HG03575 (cell line): ENCODE data around the gene ABCA1.
"Not testable (repeated sequence)": the region's sequence is repeated elsewhere in the genome, so short reads cannot be mapped to it uniquely, and the experiment has no call there.

Source experiments
- ATAC-seq: cut with Tn5 transposase; IDR thresholded peaks from one replicate; pipeline ENCODE4 v1.9.1; 2021; ENCODE audit not compliant: unreplicated experiment, insufficient number of reproducible peaks, low FRiP score; ENCODE audit errors: extremely low read depth

ABCA1 gene

GRCh38 chr9:104950838-104951237 is 22.9 kb upstream of the ABCA1 start:
- ATAC-seq, result no peak

- no peak for ATAC-seq
Observed at GRCh38 chr9:104948277-104948676, 20.3 kb upstream of the ABCA1 start.

GRCh38 chr9:104944871-104945270 is 16.9 kb upstream of the ABCA1 start:
- no peak for ATAC-seq

GRCh38 chr9:104944356-104944755 is 16.4 kb upstream of the ABCA1 start:
- ATAC-seq, result no peak

DNA sequence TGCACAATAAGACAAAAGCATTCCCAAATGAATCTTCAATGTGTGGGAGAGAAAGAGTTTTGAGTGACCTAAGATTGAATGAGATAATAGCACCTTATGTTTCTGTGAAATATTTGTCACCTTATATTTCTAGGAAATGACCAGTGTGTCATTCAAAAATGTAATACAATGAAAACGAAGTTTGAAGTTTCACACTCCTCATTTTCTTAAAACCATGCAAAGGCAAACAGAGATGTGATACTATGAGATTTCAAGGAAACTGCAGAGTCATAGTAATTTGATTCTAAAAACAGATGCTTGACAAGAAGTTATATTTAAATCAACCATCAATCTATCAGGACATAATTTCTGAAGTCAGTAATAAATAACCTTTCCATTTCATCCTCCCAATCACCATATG is 13.6 kb upstream of the ABCA1 start:
- ATAC-seq, result no peak

GRCh38 chr9:104936291-104936690 is 8.3 kb upstream of the ABCA1 start:
- no peak for ATAC-seq

GRCh38 chr9:104935501-104935810 is 7.5 kb upstream of the ABCA1 start:
- not testable (repeated sequence) for ATAC-seq

DNA sequence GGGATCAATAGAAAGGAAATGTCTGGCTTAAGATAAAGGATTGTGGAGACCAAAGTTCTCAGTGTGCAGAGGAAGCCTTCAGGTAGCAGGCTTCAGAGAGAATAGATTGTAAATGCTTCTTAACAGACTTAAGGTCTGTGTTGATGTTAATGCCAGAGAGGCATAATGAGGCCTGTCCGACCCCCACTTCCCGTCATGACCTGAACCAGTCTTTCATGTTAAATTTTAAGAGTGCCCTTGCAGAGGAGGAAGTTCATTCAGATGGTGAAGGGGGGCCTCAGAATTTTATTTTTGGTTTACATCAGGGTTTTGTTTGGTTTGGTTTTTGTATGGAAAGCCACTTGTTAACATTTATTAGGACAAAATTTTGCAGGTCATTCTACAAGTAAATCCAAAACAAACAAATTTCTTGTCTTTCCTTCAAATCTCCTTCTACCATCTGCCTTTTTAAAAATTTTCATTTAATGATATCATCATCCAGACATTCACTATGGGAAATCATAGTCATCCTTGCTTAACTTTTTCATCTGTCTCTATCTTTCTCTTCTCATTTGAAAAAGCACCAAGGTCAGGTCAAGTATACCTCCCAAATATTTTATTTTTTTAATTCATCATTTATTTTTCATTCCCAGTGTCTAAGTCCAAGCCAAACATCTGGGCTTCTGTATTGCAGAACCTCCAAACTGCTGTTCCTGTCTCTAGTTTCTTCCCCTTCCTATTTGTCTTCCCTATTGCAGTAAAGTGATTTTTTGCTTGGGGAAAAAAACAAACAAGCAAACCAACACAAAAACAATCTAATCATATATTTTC is 6.9 kb upstream of the ABCA1 start:
- ATAC-seq, result no peak

DNA sequence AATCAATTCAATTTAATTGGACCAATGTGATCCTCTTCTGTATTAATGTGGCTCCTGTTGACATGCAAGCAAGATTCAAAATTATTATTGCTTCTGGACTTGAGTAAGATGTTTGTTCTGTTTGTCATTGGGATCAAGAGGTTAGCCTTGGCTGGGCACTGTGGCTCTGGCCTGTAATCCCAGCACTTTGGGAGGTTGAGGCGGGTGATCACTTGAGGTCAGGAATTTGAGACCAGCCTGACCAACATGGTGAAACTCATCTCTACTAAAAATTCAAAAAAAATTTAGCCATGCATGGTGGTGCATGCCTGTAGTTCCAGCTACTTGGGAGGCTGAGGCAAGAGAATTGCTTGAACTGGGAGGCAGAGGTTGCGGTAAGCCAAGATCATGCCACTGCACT is 5.1 kb upstream of the ABCA1 start:
- ATAC-seq, result not testable (repeated sequence)

GRCh38 chr9:104931256-104931655 is 3.3 kb upstream of the ABCA1 start:
- no peak for ATAC-seq

DNA sequence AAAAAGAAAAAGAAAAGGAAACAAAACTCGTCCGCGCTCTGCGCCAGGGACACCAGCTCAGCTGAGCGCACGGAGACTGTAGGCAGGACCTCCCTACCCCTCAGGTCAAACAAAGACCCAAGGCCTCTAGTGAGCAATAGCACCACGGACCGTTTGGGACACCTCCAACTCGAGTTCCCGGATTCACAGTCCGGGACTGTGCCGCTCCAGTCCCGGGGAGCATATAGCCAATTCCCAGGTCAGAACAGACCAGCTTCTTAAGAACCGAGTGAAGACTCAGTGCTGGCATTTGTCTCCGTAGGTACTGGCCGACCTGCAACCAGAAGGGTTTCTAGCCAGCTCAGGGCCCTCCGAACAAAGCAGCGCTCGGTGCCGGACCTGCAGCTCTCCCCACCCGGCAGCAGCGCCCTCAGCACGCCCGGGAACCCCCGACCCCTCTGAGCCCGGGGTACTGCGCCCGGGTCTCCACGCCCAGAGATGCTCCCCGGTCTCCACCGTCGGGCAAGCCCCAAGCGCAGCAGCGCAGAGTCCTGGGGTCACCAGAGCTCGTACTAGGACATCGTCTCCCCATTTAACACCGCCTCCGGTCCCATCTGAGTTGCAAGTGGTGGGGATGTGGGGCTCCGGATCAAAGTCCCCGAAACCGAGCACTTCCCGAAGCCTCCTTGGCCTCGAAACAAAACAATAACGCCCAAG is 591 bp downstream of the ABCA1 start:
- no peak for ATAC-seq

DNA sequence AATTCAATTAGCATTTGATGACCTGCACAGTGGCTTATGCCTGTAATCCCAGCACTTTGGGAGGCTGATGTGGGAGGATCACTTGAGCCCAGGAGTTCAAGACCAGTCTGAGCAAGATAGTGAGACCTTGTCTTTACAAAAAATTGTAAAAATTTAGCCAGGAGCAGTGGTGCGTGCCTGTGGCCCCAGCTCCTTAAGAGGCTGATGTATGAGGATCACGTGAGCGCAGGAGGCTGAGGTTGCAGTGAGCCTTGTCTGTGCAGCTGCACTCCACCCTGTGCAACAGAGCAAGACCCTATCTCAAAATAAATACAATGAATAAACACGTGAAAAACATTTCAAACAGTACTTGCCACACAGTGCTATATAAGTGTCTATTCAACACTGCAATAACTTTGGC is 4.2 kb downstream of the ABCA1 start:
- peak; percentile 87 for ATAC-seq

- ATAC-seq, result no peak
Observed at GRCh38 chr9:104923289-104923688, 4.7 kb downstream of the ABCA1 start.

GRCh38 chr9:104922748-104923147 is 5.2 kb downstream of the ABCA1 start:
- not testable (repeated sequence) for ATAC-seq

DNA sequence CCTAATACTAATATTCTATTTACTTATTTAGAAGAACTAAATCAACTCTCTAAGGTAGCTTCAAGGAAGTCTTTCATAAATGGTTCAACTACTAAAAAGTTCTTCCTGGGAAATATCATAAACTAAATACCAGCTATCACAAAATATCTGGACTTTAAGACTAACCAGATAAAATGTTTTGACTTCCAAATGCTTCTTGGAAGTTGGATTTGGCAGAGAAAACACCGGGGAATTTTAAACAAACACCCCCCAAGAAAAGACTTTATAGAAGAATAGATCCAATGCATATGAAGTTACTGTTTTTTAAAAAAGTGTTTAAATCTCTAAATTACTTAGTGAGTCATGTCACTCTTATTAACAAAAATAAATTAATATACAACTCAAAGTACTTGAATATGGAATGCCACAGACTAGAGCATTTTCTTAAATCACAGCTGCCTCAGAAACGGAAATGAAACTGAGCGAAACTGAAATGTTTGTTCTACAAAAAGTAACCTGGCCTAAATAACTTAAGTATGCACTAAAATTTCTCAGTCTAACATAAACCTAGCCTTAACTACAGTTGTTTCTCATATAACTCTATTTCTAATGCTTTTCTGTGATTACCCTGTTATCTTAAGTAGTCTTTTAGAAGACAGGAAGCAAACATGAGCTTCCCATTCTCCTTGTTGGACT is 6.8 kb downstream of the ABCA1 start:
- ATAC-seq, result no peak

DNA sequence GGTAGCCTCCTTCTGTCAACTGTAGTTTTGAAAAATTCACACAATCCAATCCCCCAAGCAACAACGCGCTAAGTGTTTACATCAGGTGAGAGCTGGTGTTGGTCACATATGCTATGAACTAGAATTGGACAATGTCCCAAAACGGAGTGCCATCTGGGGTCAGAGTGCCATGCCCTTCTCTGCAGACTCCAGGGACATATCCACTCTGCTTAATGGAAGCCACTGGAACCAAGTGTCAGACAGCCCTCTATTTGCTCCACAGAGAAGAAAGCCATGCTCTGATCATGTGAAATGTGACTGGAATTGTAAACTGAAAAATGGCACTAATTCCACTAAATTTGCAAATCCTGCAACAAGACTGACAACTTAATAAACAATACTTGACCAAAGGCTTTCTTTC is 12.2 kb downstream of the ABCA1 start:
- ATAC-seq, result no peak

DNA sequence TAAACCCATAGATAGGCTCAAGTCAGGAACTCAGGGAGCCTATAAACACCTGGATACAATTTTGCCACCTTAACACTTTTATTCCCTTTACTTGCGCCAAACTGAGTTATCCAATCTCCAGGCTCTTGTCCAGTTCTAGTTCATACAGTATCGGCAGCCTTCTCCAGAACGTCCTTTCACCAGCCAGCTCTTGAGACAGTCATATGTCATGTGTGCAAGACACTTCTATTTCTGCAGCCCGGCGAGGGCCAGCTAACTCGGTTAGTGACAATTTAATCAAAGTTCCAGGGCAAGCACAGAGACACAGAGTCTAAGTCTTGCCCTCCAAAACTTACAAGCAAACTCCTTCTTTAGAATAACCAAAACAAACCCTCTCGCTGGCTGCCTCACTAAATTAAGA is 12.9 kb downstream of the ABCA1 start:
- ATAC-seq, result no peak

DNA sequence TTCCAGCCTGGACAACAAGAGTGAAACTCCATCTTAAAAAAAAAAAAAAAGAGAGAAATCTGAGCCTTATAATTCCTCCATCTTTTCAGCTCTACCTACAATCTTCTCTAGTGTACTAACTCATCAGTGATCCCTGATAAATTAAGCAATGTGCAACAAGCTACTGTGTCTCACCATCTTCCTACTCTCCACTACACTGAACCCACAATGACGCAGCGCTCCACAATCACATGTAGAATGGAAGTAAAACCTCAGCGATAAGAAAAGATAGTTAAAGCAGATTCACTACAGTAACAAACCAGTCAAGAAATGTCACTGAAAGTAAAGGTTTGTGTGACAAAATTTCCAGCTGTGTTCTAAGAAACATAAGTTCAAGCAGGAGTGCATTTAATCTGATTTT is 13.5 kb downstream of the ABCA1 start:
- ATAC-seq, result no peak

DNA sequence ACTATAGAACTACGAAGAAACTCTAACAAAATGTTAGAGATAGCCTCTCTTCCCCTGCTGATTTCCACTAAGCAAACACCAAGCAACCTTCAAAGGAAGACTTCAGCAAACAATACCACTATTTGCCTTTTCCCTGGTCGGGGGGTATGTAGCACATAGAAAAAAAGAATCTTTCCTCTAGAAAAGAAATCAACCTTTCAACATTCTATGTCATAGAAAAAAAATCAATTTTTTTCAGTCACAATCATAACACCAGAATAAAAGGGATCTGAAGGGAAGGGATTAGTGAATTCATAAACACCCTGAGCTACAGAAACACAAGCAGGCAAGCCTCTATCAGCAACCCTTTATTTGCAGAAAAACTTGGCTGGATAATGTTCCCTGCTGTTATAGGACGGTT is 15.3 kb downstream of the ABCA1 start:
- ATAC-seq, result no peak

DNA sequence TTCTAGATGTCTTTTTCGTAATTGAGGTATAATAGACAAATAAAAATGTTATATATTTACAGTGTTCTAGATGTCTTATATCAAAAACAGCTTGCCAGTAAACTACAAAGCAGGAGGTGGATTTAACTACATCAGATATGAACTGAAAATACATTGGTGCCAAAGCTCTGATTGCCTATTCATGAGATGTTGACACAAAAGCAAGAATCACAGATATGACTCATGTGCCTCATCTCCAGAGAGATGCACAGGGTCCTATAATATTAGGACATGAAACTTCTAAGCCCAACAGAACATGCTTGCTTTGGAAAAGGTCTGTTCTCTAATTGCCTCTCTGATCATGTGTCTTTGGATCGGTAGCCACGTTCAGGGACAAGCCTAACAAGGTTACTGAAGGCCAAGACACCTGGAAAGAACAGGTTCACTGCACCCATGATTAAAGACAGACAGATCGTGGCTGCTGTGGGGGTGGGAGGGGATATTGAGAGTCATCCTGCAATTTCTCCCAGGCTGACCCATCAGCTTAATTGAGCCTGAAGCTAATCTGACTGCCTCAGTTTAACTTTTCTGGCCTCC is 16.8 kb downstream of the ABCA1 start:
- ATAC-seq, result no peak
